Measurements from ENCODE around the gene OSER1. TPM values are rescaled to one million over a fixed set of nuclear protein-coding genes. Genes with fewer than 3 reads are reported as not detected.
A peak's percentile ranks its signal among the peaks of the same experiment; 100 is the strongest.

The OSER1 gene
- total RNA-seq, 4 donors from 2014 or later: 47.6 to 97.3 (median 70.3) TPM

- Histone ChIP-seq H3K27ac (peak overlapping the region; percentile 91 to 100 (median 98)), H3K4me1 (peaks cover under 1 to 75% (median 8%) of the 10 kb centered on the region in 3 donors), H3K27me3 (no peaks in the 10 kb centered on the region), H3K36me3 (peaks cover 0 to 16% of the 10 kb centered on the region in 2 donors), H3K9me3 (no peaks in the 10 kb centered on the region), H3K4me3 (peak overlapping the region; percentile 67 to 97)
- WGBS, 2 donors (ENCODE audit: low coverage in 1 of 2): 0% methylated on average over 17 to 21 of the region's 31 CpGs
- TF ChIP-seq POLR2AphosphoS5 (IDR thresholded peaks at IDR 0.05): no peak
- TF ChIP-seq EP300 (IDR thresholded peaks at IDR 0.05): no peak
- TF ChIP-seq POLR2A (IDR thresholded peaks at IDR 0.05): no peak
- ATAC-seq: no peak
Measured at GRCh38 chr20:44209686-44210405, 725 bp downstream of the OSER1 start.

- peaks cover 11 to 83% (median 14%) of the 10 kb centered on the region in 3 donors for H3K4me1 ChIP-seq
- no peaks in the 10 kb centered on the region for H3K27me3 ChIP-seq
- TF ChIP-seq EP300 (IDR thresholded peaks at IDR 0.05): no peak
- TF ChIP-seq POLR2AphosphoS5 (IDR thresholded peaks at IDR 0.05): peak; percentile 65
- TF ChIP-seq CTCF (IDR thresholded peaks at IDR 0.05): peak in 2 of 4 experiments; percentile 24 to 29
- no peak for TF ChIP-seq POLR2A (IDR thresholded peaks at IDR 0.05)
- H3K9me3 ChIP-seq: no peaks in the 10 kb centered on the region
- H3K27ac ChIP-seq: peak overlapping the region; percentile 91 to 100 (median 98)
- WGBS, 2 donors (ENCODE audit: low coverage in 1 of 2): 6 to 12% methylated on average over 7 of the region's 7 CpGs
- peak overlapping the region; percentile 67 to 97 for H3K4me3 ChIP-seq
- H3K36me3 ChIP-seq: peaks cover 0 to 19% of the 10 kb centered on the region in 2 donors
- ATAC-seq: no peak
Measured at GRCh38 chr20:44208770-44209169, 1.8 kb downstream of the OSER1 start.

- Histone ChIP-seq H3K4me1 (peaks cover 13 to 85% (median 14%) of the 10 kb centered on the region in 3 donors), H3K9me3 (no peaks in the 10 kb centered on the region), H3K27ac (peak overlapping the region; percentile 91 to 100 (median 98)), H3K4me3 (peak overlapping the region; percentile 67 to 97), H3K36me3 (peaks cover 0 to 19% of the 10 kb centered on the region in 2 donors), H3K27me3 (no peaks in the 10 kb centered on the region)
- 21 to 45% methylated on average over 4 to 7 of the region's 7 CpGs for WGBS, 2 donors (ENCODE audit: low coverage in 1 of 2)
- ATAC-seq: no peak
- TF ChIP-seq EP300 (IDR thresholded peaks at IDR 0.05) (no peak), CTCF (IDR thresholded peaks at IDR 0.05) (no peak), POLR2A (IDR thresholded peaks at IDR 0.05) (no peak)
Measured at GRCh38 chr20:44208165-44208564, 2.4 kb downstream of the OSER1 start.

GRCh38 chr20:44207126-44207723 is 3.3 kb downstream of the OSER1 start:
- no peak for ATAC-seq
- Histone ChIP-seq H3K9me3 (no peaks in the 10 kb centered on the region), H3K27me3 (no peaks in the 10 kb centered on the region), H3K4me1 (peaks cover 14 to 85% (median 16%) of the 10 kb centered on the region in 3 donors), H3K4me3 (peak overlapping the region in 1 of 2 donors; percentile 97), H3K36me3 (peaks cover 0 to 25% of the 10 kb centered on the region in 2 donors), H3K27ac (peak overlapping the region; percentile 91 to 100 (median 98))
- TF ChIP-seq POLR2AphosphoS5 (IDR thresholded peaks at IDR 0.05) (peak; percentile 58), CTCF (IDR thresholded peaks at IDR 0.05) (no peak)
- WGBS, 2 donors (ENCODE audit: low coverage in 1 of 2): 22 to 23% methylated on average over 3 of the region's 3 CpGs

GRCh38 chr20:44206132-44206531 is 4.4 kb downstream of the OSER1 start:
- no peak overlapping the region for H3K4me3 ChIP-seq
- H3K9me3 ChIP-seq: no peaks in the 10 kb centered on the region
- peaks cover 14 to 86% (median 16%) of the 10 kb centered on the region in 3 donors for H3K4me1 ChIP-seq
- H3K36me3 ChIP-seq: peaks cover 0 to 36% of the 10 kb centered on the region in 2 donors
- no peak for ATAC-seq
- TF ChIP-seq EP300 (IDR thresholded peaks at IDR 0.05): no peak
- no peak for TF ChIP-seq POLR2A (IDR thresholded peaks at IDR 0.05)
- no peak for TF ChIP-seq POLR2AphosphoS5 (IDR thresholded peaks at IDR 0.05)
- no peak for TF ChIP-seq CTCF (IDR thresholded peaks at IDR 0.05)
- H3K27ac ChIP-seq: peak overlapping the region; percentile 13 to 100 (median 76)
- no peaks in the 10 kb centered on the region for H3K27me3 ChIP-seq

Measured in gastroesophageal sphincter (tissue), 4 donors.